GM21528 (cell line): Measurements from ENCODE around the gene AAR2.

Experiments
- ATAC-seq: cut with Tn5 transposase; IDR thresholded peaks from one replicate; pipeline ENCODE4 v1.9.1; 2021; ENCODE audit warnings: mild to moderate bottlenecking, moderate library complexity; ENCODE audit not compliant: unreplicated experiment, low FRiP score

AAR2 gene

GRCh38 chr20:36235892-36236785 is at the start of gene AAR2:
TSS of gene AAR2 (plus strand) at chr20:36236478. CDS start at chr20:36239869, 3,391 bp downstream.
- ATAC-seq: peak; percentile 73

- ATAC-seq: no peak
These were observed 42.1 kb upstream of the AAR2 start for GRCh38 chr20:36193977-36194712.

GRCh38 chr20:36196676-36197075 is 39.6 kb upstream of the AAR2 start:
- no peak for ATAC-seq

DNA sequence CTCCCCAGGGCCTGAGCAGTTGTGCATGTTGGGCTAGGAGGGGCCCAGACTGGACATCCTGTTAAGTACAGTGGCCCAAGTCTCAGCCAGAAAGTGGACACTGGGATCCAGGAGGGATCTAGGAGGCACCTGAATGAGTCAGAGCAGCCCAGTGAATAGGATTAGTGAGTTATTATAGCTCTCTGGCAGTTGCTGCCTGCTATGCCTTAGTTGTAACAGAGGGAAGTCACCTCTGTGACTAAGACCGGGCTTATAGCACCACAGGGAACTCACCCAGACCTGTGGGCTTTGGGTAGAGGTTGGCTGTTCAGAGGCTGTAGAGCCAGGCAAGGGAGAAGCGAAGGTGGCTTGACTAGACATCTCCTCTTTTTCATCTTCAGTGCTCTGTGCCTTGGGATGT is 39.0 kb upstream of the AAR2 start:
- ATAC-seq: no peak

GRCh38 chr20:36199345-36200257 is 36.7 kb upstream of the AAR2 start:
- no peak for ATAC-seq

GRCh38 chr20:36200451-36200850 is 35.8 kb upstream of the AAR2 start:
- no peak for ATAC-seq

DNA sequence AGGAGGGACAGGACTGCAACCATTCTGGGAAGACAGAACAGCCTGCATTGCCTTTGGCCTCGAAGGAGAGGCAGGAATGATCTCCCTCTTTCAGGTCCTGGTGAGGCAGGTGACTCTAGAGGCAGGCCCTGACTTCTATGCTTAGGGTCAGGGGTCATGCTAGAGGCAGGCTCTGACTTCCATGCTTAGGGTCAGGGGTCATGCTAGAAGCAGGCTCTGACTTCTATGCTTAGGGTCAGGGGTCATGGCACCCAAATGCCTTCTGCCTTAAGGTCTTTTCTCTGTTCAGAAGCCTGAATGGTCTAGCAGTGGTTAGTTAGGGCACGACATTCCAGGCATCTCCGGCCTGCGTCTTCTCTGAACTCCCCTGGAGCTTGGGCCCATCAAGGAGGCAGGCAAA is 35.1 kb upstream of the AAR2 start:
- no peak for ATAC-seq

GRCh38 chr20:36202891-36203338 is 33.4 kb upstream of the AAR2 start:
- ATAC-seq: no peak

GRCh38 chr20:36203861-36204260 is 32.4 kb upstream of the AAR2 start:
- no peak for ATAC-seq

- ATAC-seq: no peak
These were observed 31.3 kb upstream of the AAR2 start for GRCh38 chr20:36205026-36205425.

DNA sequence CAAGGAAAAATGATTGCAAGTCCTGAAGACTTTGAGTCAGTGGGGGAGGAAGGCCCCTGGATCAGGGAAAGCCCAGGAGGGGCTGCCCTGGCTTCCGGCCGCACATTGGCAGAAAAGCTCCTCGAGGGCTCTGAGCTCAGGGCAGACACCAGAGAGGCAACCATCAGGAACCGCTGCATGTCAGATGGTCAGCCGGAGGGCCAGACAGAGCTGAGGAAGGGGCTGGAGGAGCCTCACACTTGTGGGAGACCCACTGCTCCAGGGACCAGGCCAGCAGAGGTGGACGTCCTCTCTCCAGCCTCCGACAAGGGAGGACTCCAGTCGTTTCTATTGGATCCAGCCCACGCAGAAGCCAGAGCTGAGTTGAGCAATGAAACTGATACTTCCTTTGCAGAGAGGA is 30.2 kb upstream of the AAR2 start:
- ATAC-seq: no peak

GRCh38 chr20:36206641-36207040 is 29.6 kb upstream of the AAR2 start:
- ATAC-seq: no peak

- ATAC-seq: no peak
These were observed 28.7 kb upstream of the AAR2 start for GRCh38 chr20:36207602-36208001.

DNA sequence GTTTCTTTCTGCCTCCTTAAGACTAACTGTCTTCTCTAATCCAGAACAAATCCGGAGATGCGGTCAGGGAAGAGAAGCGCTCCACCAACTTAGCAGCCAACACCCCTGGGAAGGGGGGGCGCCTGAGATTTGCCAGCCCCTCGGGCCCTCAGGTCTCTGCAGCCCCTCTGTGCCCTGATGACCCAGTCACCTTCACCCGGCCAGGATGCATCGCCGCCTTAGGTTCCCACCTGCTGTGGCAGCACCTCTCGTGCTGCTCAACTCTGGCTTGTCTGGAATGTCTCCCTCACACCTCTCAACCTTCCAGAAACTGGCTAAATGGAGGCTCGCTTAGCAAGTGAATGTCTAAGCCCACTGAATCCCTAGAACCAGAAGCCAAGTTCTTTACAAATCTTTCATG is 28.0 kb upstream of the AAR2 start:
- ATAC-seq: no peak

- ATAC-seq: no peak
These were observed 25.7 kb upstream of the AAR2 start for GRCh38 chr20:36210436-36211021.

- no peak for ATAC-seq
These were observed 22.9 kb upstream of the AAR2 start for GRCh38 chr20:36213362-36213761.

DNA sequence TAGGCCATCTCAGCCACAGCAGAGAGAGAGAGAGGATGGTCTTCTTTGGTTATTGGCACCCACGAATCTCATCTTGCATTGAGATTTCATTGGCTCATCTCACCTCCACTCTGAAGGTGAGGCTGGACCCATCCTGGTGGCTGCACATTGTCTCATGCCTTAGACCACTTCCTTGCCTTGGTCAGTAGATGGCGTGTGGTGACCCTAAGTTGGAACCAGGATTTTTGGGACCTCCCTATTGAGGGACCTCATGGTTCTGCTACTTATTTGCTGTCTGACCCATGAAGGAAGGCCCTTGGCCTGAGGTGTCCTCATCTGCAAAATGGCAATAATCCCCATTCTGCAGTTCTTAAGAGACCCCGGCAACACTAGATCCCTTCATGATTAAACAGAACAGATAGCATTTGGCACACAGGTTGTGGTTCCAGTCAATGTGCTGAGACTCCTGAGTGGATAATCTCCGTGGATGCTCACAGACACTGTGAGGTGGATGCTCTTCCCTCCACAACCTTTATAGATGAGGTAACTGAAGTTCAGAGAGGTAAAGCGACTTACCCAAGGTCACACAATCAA is 21.5 kb upstream of the AAR2 start:
- ATAC-seq: no peak

DNA sequence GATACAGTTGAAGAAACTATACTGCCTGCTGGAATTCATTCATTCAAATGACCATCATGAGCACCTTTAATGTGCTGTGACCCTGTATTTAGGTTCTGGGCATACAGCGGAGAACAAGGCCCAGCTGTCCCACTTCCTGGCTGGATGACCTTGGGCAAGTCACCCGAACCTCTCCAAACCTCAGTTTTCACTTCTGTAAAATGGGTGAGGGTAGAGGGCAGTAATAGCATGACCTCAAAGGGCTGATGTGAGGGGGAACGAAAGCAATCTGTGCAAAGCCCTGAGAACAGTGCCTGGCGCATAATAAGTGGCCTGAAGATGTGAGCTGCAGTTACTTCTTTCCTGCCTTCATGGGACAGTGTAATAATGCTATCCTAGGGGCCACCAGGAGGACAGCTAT is 20.5 kb upstream of the AAR2 start:
- no peak for ATAC-seq

DNA sequence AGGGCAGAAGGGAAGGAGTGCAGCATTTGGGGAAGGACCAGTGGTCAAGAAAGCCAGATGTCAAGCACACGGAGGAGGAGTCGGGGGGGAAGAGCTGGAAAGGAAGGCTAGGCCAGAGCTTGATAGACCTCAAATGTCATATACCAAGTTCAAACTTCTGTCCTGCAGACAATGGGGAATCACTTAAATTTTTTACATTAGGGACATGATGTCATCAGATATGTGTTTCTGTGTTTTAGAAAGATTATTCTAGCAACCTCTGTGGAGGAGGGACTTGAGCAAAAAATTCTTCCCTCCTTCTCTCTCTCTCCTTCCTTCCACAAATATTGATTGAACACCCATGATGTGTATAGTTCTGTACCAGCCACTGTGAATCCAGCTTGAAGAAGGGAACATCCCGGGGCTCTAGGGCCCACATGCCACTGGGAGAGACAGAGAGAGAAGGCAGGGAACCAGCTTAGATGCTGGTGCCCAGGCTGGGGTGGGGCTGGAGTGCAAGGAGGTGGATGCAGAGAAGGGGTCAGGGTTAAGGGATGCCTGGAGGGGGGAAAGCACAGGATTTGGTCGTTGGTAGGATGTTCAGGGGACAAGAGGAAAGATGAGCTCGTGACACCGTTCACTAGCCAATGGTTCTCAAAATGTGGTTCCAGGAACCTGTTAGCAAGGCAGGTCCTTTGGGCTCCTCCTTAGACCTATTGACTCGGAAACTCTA is 19.8 kb upstream of the AAR2 start:
- ATAC-seq: no peak
